HG02973 (cell line): ENCODE data around the gene DBNDD1.
"Not testable (repeated sequence)": the region's sequence is repeated elsewhere in the genome, so short reads cannot be mapped to it uniquely, and the experiment has no call there.

Source experiments
- ATAC-seq: cut with Tn5 transposase; IDR thresholded peaks from one replicate; pipeline ENCODE4 v1.9.1; 2021; ENCODE audit warnings: moderate library complexity; ENCODE audit not compliant: unreplicated experiment

The DBNDD1 gene

GRCh38 chr16:90012991-90013745 lies 6.1 kb downstream of the DBNDD1 start:
- no peak for ATAC-seq

DNA sequence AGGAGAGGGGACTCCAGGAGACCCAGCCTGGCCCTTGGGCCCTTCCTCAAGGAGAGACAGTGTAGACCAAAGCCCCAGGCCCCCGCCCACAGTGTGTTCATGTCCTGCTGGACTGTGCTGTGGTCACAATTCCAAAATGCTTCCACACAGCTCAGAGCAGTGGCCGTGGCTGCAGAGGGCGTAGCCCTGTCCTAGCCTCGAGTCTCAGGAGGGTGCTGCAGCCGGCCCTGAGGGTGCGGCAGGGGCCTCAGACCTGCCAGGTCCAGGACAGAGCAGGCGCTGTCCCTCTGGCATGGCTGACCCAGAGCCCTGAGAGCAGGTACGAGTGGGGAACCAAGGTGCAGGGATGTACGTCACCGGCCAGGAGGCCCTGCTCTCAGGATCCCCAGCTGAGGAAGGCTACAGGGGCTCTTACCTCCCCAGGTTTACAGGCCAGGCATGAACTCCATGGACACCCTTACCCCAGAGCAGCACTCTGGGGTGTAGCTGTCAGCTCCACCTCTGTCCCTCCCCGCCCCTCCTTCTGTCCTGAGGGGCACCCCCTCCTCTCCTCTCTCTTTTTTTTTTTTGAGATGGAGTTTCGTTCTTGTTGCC lies 7.3 kb downstream of the DBNDD1 start:
- no peak for ATAC-seq

- ATAC-seq: no peak
Measured at GRCh38 chr16:90011508-90011819, 7.8 kb downstream of the DBNDD1 start.

- no peak for ATAC-seq
Measured at GRCh38 chr16:90010676-90011507, 8.4 kb downstream of the DBNDD1 start.

GRCh38 chr16:90009172-90009899 lies 9.9 kb downstream of the DBNDD1 start:
- ATAC-seq: no peak

GRCh38 chr16:90008708-90009145 lies 10.5 kb downstream of the DBNDD1 start:
- ATAC-seq: peak; percentile 46

DNA sequence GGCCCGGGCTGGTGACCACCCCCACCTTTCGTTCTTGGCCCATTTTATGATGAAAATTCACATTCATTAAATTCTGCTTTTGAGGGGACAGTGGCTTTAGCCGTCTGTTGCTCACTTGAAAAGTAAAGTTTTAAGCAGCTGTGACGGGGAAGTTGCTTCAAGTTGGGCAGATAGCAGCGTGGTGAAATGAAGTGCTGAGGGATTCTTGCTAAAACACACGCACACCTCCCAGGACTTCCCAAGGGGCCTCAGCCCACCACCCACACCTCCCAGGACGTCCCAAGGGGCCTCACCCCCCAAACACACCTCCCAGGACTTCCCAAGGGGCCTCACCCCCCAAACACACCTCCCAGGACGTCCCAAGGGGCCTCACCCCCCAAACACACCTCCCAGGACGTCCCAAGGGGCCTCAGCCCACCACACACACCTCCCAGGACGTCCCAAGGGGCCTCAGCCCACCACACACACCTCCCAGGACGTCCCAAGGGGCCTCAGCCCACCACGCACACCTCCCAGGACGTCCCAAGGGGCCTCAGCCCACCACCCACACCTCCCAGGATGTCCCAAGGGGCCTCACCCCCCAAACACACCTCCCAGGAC lies 11.5 kb downstream of the DBNDD1 start:
- not testable (repeated sequence) for ATAC-seq

DNA sequence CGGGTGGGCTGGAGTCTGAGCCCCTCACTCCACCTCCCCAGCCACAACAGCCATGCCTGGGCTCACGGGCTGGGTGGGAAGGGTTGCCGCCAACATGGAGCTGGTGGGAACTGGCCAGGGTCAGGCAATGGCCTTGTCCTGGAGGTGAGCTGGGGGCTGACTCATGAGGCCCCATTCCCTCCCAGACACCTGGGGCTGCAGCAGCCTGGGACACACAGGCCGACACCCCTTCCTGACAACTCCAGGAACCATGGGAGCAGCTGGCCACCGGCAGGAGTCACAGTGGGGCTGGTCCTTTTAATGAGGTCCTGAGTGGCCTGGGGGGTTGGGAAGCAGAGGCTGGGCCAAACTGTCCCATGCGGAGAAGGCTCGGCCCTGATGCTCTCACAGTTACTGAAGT lies 12.2 kb downstream of the DBNDD1 start:
- ATAC-seq: no peak

- ATAC-seq: no peak
Measured at GRCh38 chr16:90005956-90006663, 13.1 kb downstream of the DBNDD1 start.

DNA sequence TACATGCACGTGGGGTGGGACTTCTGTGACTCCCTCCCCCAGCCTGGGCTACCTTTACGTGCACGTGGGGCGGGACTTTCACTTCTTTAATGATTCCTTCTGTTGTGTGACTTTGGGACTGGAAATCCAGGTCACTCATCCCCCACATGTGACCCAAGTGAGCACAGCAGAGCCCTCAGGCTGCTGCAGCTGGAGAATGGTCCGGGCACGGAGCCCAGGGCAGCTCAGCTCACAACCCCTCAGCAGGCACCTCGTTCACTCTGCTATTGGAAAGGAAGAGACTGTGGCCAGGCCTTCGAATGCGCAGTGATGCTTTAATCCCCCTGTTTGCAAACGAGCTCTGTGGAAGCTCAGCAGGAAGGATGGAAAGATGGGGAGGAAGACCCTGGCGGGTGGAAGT lies 14.7 kb downstream of the DBNDD1 start:
- no peak for ATAC-seq

DNA sequence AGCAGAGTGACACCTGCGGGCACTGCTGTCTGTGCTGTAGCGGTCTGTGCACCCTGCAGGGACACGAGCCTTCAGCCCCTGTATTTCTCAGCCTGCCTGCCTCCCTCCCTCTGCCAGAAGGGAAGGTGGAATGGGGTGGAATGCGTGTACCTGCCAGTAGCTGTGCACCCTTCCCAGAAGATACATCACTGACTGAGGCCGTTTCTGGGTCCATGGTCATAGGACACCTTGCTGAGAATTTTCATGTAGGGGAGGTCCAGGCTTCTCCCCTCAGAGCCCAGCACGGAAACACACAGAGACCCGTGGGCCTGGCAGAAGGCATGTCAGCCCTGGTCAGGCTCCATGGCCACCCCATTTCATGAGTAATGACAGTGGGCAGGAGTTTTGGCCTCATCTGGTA lies 16.5 kb downstream of the DBNDD1 start:
- no peak for ATAC-seq

GRCh38 chr16:90001761-90002503 lies 17.3 kb downstream of the DBNDD1 start:
- no peak for ATAC-seq

DNA sequence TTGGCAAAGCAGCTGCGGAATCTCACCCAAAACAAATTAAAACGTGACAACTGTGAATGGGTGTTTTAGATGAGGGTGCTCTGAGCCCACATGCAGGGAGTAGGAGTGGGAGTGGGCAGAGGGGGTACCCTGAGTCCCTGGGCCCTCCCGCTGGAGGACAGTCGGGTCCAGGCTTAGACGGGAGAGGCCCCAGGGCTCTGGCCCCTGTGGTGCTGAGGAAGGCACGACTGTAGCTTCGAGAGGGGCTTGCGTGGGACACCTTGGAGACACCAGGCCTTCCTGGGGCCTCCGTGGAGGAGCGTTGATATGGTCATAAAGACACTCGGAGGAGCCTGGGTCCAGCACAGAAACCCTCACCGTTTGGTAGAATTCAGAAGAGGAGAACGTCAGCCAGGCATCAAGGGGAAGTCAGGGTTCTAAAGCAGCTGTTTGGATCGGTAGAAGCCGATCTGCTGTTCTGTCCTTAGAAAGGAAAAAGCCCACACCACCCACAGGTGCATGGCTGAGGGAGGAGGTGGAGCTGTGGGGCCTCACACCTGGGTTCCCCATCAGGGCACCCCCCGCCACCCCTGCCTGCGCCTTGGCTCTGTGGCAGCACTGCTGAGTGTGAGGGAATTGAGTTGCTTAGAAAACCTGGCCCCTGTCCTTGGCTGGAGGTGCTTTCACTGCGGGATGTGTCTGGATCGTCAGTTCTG lies 18.4 kb downstream of the DBNDD1 start:
- ATAC-seq: no peak

DNA sequence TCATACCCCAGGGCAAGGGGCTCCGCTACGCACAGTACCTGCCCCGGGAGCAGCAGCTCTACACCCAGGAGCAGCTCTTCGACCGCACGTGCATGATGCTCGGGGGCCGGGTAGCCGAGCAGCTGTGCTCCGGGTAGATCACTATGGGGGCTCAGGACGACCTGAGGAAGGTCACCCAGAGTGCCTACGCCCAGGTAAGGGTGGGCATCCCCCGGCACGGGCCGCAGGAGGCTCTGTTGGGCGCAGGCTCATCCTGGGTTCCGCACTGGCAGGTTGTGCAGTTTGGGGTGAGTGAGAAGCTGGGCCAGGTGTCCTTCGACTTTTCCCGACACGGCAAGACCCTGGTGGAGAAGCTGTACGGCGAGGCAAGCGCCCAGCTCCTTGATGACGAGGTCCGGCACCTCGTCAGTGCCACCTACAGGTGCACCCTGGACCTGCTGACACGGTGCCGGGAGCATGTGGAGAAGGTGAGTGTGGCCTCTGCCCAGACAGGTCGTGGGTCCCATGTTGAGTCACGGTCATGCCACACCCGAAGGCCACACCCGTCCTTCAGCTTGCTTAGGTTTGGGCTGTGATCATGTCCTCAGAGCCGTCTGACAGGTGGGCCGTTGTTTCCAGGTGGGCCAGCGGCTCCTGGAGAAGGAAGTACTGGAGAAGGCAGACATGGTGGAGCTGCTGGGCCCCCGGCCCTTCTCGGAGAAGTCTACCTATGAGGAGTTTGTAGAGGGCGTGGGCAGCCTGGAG lies 19.3 kb downstream of the DBNDD1 start:
- no peak for ATAC-seq

DNA sequence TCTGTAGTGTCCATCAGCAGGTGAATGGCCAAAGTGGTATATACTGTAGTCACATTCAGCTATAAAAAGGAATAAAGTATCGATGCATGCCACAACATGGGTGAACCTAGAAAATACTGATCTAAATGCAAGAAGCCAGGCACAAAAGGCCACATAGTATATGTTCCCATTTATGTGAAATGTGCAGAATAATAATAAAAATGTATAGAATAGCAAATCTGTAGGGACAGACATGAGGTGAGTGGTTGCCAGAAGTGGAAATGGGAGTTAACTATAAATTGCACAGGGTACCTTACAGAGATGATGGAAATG lies 23.1 kb downstream of the DBNDD1 start:
- no peak for ATAC-seq

GRCh38 chr16:89995475-89996177 lies 23.6 kb downstream of the DBNDD1 start:
- not testable (repeated sequence) for ATAC-seq

DNA sequence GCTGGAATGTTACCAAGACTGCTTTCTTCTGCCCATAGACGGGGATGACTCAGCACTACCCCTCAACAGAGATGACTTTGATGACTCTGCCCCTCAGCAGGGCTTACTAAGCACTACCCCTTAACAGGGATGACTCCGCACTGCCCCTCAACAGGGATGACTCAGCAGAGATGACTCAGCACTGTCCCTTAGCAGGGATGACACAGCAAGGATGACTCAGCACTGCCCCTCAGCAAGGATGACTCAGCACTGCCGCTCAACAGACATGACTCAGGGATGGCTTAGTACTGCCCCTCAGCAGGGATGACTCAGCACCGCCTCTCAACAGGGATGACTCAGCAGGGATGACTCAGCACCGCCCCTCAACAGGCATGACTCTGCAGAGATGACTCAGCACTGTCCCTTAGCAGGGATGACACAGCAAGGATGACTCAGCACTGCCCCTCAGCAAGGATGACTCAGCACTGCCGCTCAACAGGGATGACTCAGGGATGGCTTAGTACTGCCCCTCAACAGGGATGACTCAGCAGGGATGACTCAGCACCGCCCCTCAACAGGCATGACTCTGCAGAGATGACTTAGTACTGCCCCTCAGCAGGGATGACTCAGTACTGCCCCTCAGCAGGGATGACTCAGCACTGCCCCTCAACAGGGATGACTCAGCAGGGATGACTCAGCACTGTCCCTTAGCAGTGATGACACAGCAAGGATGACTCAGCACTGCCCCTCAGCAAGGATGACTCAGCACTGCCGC lies 24.4 kb downstream of the DBNDD1 start:
- ATAC-seq: not testable (repeated sequence)
